ENCODE results near the gene TMEM247. TPM values are rescaled to one million over a fixed set of nuclear protein-coding genes. Genes with fewer than 3 reads are reported as not detected.

The TMEM247 gene
- total RNA-seq, 2 experiments from 2014 or later: not detected

Other genes with a start within 250 kb of the TMEM247 start
- gene EPAS1, start 182.2 kb upstream of the TMEM247 start, total RNA-seq: 10 to 100 TPM; 15.6 to 42.5 TPM
- gene RHOQ, start 62.9 kb downstream of the TMEM247 start, total RNA-seq: 10 to 100 TPM; 11.4 to 14.5 TPM
- gene ATP6V1E2, start 63.0 kb downstream of the TMEM247 start, total RNA-seq: 1 to 10 TPM; 6.0 to 8.2 TPM
- 10 to 100 TPM; 24.7 to 26.5 TPM for gene PIGF, start 137.5 kb downstream of the TMEM247 start, total RNA-seq
- gene CRIPT, start 137.7 kb downstream of the TMEM247 start, total RNA-seq: 1 to 10 TPM; 8.3 to 8.8 TPM
- gene SOCS5, start 219.7 kb downstream of the TMEM247 start, total RNA-seq: 1 to 10 TPM; 7.5 to 8.0 TPM

Measured in activated CD8-positive, alpha-beta memory T cell treated with anti-CD3 and anti-CD28 coated beads, Interleukin-2, amount 10 ng/mL, durations not matched to agents 7 days and 5 days (primary cell).